Naive B cell (primary cell): Measurements from ENCODE around the gene COMMD10. TPM values are rescaled to one million over a fixed set of nuclear protein-coding genes. Genes with fewer than 3 reads are reported as not detected.

Experiments used
- ATAC-seq, 2 donors: fragments of 150-1000 bp; cut with Tn5 transposase; 2 replicates each; pipeline ENCODE4 v1.10.0; 2021; ENCODE audit warnings: low read depth in 2 of 2, mild to moderate bottlenecking in 2 of 2, moderate library complexity in 2 of 2
- DNase-seq: peaks from one replicate; pipeline ENCODE4 v3.0.0; 2022
- H3K27ac Mint-ChIP-seq, 6 donors: one replicate each; pipeline ENCODE4 v1.8.0; 2020 to 2022; ENCODE audit warnings: mild to moderate bottlenecking in 6 of 6, mixed read lengths in 6 of 6, moderate library complexity in 5 of 6, inconsistent platforms in 2 of 6
- H3K27me3 Mint-ChIP-seq, 3 donors: one replicate each; pipeline ENCODE4 v1.8.0; 2021 to 2022; ENCODE audit warnings: mixed read lengths in 3 of 3, mild to moderate bottlenecking in 1 of 3
- H3K36me3 Mint-ChIP-seq, 2 donors: one replicate each; pipeline ENCODE4 v1.8.0; 2020 to 2022; ENCODE audit warnings: mixed read lengths in 2 of 2, inconsistent platforms in 1 of 2, mild to moderate bottlenecking in 1 of 2
- H3K4me1 Mint-ChIP-seq, 3 donors: one replicate each; pipeline ENCODE4 v1.8.0; 2020 to 2022; ENCODE audit warnings: mixed read lengths in 3 of 3, inconsistent platforms in 1 of 3, mild to moderate bottlenecking in 1 of 3, moderate library complexity in 1 of 3
- H3K4me3 Mint-ChIP-seq, 8 donors: one replicate each; pipeline ENCODE4 v1.8.0; 2020 to 2022; ENCODE audit warnings: mild to moderate bottlenecking in 8 of 8, mixed read lengths in 8 of 8, moderate library complexity in 8 of 8, inconsistent platforms in 2 of 8
- H3K9me3 Mint-ChIP-seq, 7 donors: one replicate each; pipeline ENCODE4 v1.8.0; 2020 to 2022; ENCODE audit warnings: mixed read lengths in 7 of 7, mild to moderate bottlenecking in 5 of 7, inconsistent platforms in 2 of 7, moderate library complexity in 1 of 7
- polyA plus RNA-seq, 6 donors: library from polyadenylated mRNA; unstranded; fragments of 300-500 nt; fragmentation: Illumina TruSeq; gene quantifications; one replicate each; pipeline ENCODE4 v1.2.3, GENCODE V29; 2021; ENCODE audit warnings: low read depth in 6 of 6

The COMMD10 gene
- polyA plus RNA-seq = 10 to 100 TPM; 26.8 to 74.1 (median 43.2) TPM

DNA sequence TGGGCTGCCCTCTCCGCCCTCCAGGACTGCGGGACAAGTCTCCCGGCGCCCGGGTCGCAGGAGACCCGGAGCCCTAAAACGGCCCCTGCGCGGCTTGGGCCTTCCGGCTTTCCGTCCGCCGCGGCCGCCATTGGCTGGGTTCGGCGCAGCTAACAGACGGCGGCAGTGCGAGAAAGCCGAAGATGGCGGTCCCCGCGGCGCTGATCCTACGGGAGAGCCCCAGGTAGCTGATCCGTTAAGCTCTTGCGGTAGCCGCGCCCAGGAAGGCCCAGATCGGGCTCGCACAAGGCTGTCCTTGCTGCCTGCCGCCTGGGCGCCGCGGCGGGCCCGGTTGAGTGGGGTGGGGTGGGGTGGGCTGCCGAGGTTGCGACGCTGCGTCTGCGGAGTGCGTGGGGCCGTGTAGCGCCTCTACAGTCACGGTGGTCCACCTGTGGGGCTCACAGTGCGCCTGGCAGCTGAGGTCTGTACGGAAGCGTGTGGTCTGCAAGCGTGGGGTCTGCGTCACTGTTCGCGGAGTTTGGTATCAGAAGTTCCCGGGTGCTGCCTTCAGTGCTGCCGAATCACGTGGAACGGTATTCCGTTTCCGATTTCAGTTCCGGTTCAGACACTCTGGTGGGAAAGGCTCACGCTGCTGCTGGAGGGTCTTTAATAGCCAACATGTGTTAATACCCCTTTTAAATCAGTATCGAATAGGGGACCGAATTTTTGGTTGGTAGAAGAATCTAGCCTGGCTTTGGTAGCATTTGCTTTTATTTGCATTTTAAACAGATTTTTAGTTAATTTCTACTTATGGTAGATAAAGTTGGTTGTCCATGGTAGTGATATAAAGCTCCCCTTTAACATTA lies at the start of gene COMMD10:
Gene COMMD10, plus strand, starts transcription at position 155 of the 845 bp plus-strand sequence.
- DNase-seq = peak; percentile 91
- Mint-ChIP-seq H3K36me3 (peaks cover 4 to 5% of the 10 kb centered on the region in 2 donors), H3K4me3 (peak within 1 kb of the TSS; percentile 84 to 98 (median 93)), H3K9me3 (no peaks in the 10 kb centered on the region), H3K27ac (peak within 1 kb of the TSS; percentile 97 to 99 (median 98)), H3K4me1 (peaks cover 26 to 52% (median 32%) of the 10 kb centered on the region in 3 donors), H3K27me3 (no peaks in the 10 kb centered on the region)
- ATAC-seq = peak; percentile 94 to 95

DNA sequence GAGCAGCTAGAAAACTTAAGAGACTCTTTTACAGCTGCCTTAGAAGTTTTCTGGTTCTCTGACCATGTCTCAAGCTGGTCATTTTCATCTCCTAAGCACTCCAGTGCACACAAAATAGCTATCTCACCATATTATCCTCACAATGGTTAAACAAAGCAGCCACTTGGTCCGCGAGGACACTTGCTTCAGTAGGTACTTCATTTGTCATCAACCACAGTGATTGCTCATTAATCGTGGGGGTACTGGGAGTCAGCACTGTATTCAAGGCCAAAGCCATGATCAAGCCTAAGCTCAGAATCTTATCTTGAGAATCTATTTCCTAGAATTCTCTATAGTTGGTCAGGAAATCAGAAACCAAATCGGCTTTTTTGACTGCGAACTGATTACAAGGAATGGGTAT lies 49.7 kb upstream of the COMMD10 start:
- DNase-seq = no peak
- H3K27ac Mint-ChIP-seq = peak overlapping the region in 3 of 6 donors; percentile 3 to 56 (median 17)
- ATAC-seq = no peak
- H3K4me1 Mint-ChIP-seq = peaks cover 30 to 57% (median 42%) of the 10 kb centered on the region in 3 donors
- no peaks in the 10 kb centered on the region for H3K9me3 Mint-ChIP-seq
- no peaks in the 10 kb centered on the region for H3K36me3 Mint-ChIP-seq
- no peak overlapping the region for H3K4me3 Mint-ChIP-seq
- no peaks in the 10 kb centered on the region for H3K27me3 Mint-ChIP-seq

DNA sequence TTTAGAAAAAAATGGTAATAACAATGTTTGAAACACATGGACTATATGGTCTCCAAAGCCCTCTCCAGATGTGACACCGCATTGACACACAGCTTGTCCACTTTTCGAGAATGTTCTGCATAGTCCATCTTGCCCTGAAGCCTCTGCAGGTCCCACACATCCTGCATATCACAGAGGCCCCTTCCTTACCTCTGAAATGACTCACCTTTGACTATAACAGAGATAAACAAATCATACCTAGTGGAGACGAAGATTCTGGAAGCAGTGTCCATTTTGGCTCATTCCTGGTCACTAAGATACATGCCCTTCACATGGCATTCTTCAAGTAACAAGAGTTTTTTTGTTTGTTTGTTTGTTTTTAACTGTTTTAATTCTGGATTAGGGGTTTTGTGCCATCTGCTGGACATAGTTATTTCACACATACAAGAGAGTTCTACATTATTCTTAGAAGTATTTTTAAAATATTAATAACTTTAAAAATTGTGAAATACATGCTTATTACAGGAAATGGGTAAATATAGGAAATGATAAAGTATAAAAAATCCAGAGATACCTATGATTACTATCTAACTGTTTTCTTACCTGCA lies 47.5 kb upstream of the COMMD10 start:
- no peaks in the 10 kb centered on the region for H3K27me3 Mint-ChIP-seq
- no peaks in the 10 kb centered on the region for H3K36me3 Mint-ChIP-seq
- no peak overlapping the region for H3K4me3 Mint-ChIP-seq
- ATAC-seq (no peak), DNase-seq (no peak)
- H3K27ac Mint-ChIP-seq = peak overlapping the region in 2 of 6 donors; percentile 66 to 86
- H3K4me1 Mint-ChIP-seq = peaks cover 30 to 49% (median 42%) of the 10 kb centered on the region in 3 donors
- H3K9me3 Mint-ChIP-seq = no peaks in the 10 kb centered on the region

DNA sequence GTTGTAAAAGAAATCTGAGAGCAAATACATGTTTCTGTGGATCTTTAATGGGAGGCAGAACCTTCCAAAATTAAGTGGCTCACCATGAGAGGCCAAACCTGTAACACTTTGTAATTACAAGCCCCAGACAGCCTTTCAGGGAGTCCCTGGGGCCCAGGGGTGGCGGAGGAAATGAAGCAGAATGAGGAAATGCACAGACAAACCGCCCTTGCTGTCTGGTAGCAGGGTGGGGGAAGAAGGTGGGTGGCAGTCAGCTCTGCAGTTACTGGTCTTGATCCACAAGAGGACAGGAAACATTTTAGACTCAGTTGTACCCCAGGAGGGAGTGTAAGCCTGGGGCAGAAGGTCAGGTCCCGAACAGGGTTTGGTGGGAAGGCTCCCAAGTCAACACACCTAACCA lies 46.0 kb upstream of the COMMD10 start:
- Mint-ChIP-seq H3K9me3 (no peaks in the 10 kb centered on the region), H3K4me1 (peaks cover 28 to 37% (median 35%) of the 10 kb centered on the region in 3 donors), H3K27ac (peak overlapping the region in 5 of 6 donors; percentile 82 to 95 (median 90)), H3K36me3 (no peaks in the 10 kb centered on the region), H3K27me3 (no peaks in the 10 kb centered on the region), H3K4me3 (peak overlapping the region in 6 of 8 donors; percentile 23 to 82 (median 56))
- ATAC-seq (peak; percentile 100), DNase-seq (peak; percentile 66)

DNA sequence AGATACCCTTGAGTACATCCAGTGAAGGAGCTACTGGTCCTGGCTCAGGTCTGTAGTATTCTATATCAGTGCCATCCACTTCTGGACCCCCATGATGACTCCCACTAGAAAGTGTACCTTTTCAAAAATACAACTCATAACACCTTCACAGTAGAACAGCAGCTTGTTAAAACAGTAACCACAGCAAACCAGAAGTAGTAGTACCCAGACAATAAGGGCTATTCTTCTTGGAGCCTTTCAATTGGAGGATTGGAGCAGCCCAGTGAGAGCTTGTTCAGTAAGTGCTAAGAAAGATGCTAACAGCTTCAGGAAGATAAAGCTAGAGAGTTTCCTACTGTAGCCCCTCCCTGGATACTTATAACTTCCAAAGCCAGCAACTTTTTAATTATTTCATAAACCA lies 42.5 kb upstream of the COMMD10 start:
- ATAC-seq (no peak), DNase-seq (no peak)
- Mint-ChIP-seq H3K4me1 (peaks cover 19 to 24% (median 20%) of the 10 kb centered on the region in 3 donors), H3K4me3 (no peak overlapping the region), H3K9me3 (no peaks in the 10 kb centered on the region), H3K27me3 (no peaks in the 10 kb centered on the region), H3K36me3 (no peaks in the 10 kb centered on the region), H3K27ac (no peak overlapping the region)

DNA sequence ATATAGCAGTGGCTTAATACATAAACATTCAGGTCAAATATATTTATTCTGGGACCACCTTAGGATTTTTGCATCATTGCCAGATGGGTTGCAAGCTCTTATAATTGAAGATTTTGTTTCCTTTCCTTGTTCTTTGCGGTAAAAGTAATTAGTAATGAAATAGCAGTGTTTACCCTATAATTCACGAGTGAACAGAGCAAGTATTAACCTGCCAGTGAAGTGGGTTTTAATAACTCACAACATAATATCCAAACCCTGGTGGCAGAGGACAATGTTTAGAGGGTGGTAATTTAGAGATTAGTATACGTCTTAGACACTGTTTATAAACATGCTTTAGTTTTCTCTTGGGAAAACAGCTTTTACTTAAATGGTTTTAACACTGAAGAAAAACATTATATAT lies 40.8 kb upstream of the COMMD10 start:
- Mint-ChIP-seq H3K4me1 (peaks cover 4 to 9% (median 5%) of the 10 kb centered on the region in 3 donors), H3K27me3 (peaks cover 0 to 4% (median 0%) of the 10 kb centered on the region in 3 donors), H3K36me3 (no peaks in the 10 kb centered on the region), H3K9me3 (no peaks in the 10 kb centered on the region), H3K4me3 (no peak overlapping the region), H3K27ac (peak overlapping the region in 1 of 6 donors; percentile 9)
- DNase-seq (no peak), ATAC-seq (no peak)

DNA sequence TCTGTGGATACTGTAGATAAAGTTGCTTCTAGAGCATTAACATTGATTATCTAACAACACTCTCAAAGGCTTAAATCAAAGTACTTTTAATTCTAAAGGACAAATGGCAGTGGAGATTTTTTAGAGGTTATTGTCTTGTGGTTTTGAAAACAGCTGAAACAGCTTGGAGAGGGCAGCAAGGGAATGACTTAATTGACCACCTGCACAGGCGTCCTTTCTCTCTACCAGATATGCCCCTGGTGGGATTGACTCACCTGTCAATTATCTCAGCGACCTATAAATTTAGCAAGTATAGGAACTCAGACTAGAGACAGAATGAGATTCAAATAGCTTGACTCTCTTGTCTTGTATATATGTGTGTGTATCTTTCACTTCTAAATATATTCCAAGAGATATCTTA lies 39.0 kb upstream of the COMMD10 start:
- peaks cover 0 to 9% (median 0%) of the 10 kb centered on the region in 3 donors for H3K27me3 Mint-ChIP-seq
- no peak overlapping the region for H3K4me3 Mint-ChIP-seq
- ATAC-seq (no peak), DNase-seq (no peak)
- H3K4me1 Mint-ChIP-seq = no peaks in the 10 kb centered on the region
- H3K9me3 Mint-ChIP-seq = no peaks in the 10 kb centered on the region
- H3K27ac Mint-ChIP-seq = no peak overlapping the region
- H3K36me3 Mint-ChIP-seq = no peaks in the 10 kb centered on the region

DNA sequence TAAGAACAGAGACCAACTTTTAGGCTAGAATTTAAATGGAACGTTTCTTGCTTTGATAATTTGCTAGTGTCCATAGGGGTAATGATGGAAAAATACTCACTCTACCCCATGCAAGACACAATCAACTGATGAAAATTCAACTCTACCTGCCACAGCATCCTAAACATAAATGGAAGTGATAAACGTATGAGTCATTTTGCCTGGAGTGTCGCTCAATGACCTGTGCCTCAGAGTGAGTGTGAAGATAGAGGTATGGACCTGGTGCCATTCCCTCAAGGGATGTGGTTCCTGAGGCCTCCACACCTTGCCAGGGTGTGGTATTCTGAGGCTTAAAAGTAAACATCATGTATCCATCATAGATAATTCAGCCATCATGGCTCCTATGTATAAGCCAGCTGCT lies 38.6 kb upstream of the COMMD10 start:
- Mint-ChIP-seq H3K9me3 (no peaks in the 10 kb centered on the region), H3K27me3 (peaks cover 0 to 13% (median 4%) of the 10 kb centered on the region in 3 donors), H3K27ac (no peak overlapping the region), H3K4me3 (no peak overlapping the region), H3K4me1 (no peaks in the 10 kb centered on the region), H3K36me3 (no peaks in the 10 kb centered on the region)
- ATAC-seq (no peak), DNase-seq (no peak)

DNA sequence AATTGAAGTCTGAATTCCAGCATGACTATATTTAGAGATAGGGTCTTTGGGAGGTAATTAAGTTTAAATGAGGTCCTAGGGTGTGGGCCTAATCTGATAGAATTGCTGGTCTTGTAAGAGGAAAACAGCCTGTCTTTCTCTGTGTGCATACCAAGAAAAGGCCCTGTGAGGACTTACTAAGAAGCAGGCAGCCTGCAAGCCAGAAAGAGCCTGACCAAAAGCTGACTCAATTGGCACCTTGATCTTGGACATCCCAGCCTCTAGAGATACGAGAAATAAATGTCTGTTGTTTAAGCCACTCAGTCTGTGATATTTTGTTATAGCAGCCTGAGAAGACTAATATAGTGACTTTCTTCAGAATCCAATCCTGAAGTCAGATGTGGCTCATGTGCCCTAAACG lies 38.0 kb upstream of the COMMD10 start:
- Mint-ChIP-seq H3K27me3 (peaks cover 0 to 13% (median 6%) of the 10 kb centered on the region in 3 donors), H3K4me3 (no peak overlapping the region), H3K36me3 (no peaks in the 10 kb centered on the region), H3K4me1 (no peaks in the 10 kb centered on the region), H3K9me3 (no peaks in the 10 kb centered on the region), H3K27ac (no peak overlapping the region)
- ATAC-seq (no peak), DNase-seq (no peak)

DNA sequence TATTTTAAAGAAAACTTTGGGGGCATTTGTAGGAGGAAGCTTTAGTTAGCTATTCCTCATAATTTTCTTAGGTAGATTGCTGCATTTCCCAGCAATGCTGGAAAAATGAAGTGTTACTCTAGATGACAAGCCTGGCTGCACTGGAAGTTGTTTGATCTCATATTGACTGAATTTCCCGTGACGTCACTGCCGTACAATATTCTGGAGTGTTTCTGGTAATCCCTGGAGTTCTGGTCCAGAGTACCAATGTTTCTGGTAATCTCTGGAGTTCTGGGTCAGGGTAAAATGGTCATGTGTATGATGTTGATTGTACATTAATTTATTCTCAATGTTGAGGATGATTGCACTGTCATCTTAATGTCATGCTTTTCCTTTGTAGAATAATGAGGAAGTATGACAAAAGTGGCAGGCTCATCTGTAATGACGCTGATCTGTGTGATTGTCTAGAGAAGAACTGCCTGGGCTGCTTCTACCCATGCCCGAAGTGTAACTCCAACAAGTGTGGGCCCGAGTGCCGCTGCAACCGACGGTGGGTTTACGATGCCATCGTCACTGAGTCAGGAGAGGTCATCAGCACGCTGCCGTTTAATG lies 26.4 kb upstream of the COMMD10 start:
- ATAC-seq (peak in 1 of 2 donors; percentile 27), DNase-seq (no peak)
- Mint-ChIP-seq H3K4me1 (no peaks in the 10 kb centered on the region), H3K36me3 (no peaks in the 10 kb centered on the region), H3K27ac (no peak overlapping the region), H3K27me3 (peaks cover 5 to 21% (median 13%) of the 10 kb centered on the region in 3 donors), H3K9me3 (peaks cover 0 to 6% (median 0%) of the 10 kb centered on the region in 7 donors), H3K4me3 (no peak overlapping the region)

DNA sequence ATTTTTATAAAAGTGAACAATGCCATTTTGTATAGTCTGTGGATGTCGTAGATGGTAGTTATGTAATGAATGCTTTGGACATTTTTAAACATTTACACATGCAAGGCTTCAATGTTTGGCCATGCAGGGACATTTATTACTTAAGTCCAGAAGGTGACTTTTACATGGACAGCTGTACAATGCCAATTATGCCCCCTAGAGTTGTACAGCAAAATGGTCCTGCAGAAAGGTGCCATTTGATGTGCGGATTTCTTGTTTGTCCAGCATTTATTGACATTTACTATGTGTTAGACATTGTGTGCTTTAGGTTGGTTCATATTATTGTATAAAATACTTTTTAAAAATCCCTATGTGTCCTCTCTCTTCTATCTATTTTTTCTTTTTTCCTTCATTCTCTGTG lies 22.5 kb upstream of the COMMD10 start:
- Mint-ChIP-seq H3K4me1 (no peaks in the 10 kb centered on the region), H3K4me3 (no peak overlapping the region), H3K27ac (peak overlapping the region in 1 of 6 donors; percentile 37), H3K27me3 (peaks cover 12 to 30% (median 14%) of the 10 kb centered on the region in 3 donors), H3K36me3 (no peaks in the 10 kb centered on the region), H3K9me3 (no peaks in the 10 kb centered on the region)
- ATAC-seq = no peak
- no peak for DNase-seq

DNA sequence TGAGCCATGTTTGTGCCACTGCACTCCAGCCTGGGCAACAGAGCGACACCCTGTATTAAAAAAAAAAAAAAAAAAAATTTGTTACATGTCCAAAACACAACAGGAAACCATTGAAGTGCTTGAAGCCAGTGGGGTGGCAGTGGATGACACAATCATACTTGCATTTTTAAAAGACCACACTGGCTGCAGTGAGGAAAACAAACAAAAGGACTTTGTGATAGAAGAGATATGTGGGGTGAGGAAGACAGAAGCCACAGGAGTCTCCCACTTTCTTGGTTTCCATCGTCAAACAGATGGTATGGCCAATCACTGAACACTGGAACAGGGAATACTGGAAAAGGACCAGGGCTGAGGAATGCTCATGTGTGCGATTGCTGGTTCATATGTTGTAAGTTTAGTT lies 20.9 kb upstream of the COMMD10 start:
- Mint-ChIP-seq H3K36me3 (no peaks in the 10 kb centered on the region), H3K9me3 (no peaks in the 10 kb centered on the region), H3K4me3 (no peak overlapping the region), H3K27me3 (peaks cover 11 to 17% (median 12%) of the 10 kb centered on the region in 3 donors), H3K4me1 (no peaks in the 10 kb centered on the region), H3K27ac (no peak overlapping the region)
- DNase-seq (no peak), ATAC-seq (no peak)

DNA sequence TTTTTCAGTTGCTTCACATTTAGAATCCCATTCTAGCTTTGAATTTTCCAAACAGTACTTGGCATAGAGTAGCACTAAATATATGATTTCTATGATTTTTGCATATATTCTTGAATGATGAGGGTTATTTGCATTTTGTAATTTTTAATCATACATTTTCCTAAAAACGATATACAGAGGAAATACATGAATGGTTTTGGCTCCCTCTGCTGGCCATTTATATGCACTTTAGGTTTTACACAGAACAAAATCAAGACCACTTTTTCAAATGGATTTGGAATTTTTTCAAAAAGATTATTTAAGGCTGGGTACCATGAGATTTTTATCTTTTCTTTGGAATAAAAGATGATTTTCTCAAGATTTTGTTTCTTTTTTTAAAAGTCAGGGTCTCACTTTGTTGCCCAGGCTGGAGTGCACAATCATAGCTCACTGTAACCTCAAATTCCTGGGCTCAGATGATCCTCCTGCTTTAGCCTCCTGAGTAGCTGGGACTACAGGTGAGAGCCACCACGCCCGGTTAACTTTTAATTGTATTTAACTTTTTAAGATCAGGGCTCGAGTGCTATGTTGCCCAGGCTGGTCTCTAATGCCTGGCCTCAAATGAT lies 16.7 kb upstream of the COMMD10 start:
- ATAC-seq (peak; percentile 57 to 68), DNase-seq (peak; percentile 42)
- Mint-ChIP-seq H3K27me3 (peaks cover 9 to 17% (median 14%) of the 10 kb centered on the region in 3 donors), H3K36me3 (no peaks in the 10 kb centered on the region), H3K4me3 (no peak overlapping the region), H3K4me1 (no peaks in the 10 kb centered on the region), H3K9me3 (no peaks in the 10 kb centered on the region), H3K27ac (no peak overlapping the region)
